ELR (cell line): ENCODE results near the gene IKBKG.
A peak's percentile ranks its signal among the peaks of the same experiment; 100 is the strongest.
"Not testable (repeated sequence)": the region's sequence is repeated elsewhere in the genome, so short reads cannot be mapped to it uniquely, and the experiment has no call there.

Experiments used
- DNase-seq: peaks from one replicate; pipeline ENCODE4 v3.0.0-alpha.2; 2015; ENCODE audit warnings: low read depth

IKBKG gene

GRCh38 chrX:154547245-154548027 is at the start of gene IKBKG:
Gene IKBKG, plus strand, starts transcription at chrX:154547620. Its CDS starts 4,383 bp downstream, at chrX:154552003.
- peak; percentile 91 for DNase-seq

DNA sequence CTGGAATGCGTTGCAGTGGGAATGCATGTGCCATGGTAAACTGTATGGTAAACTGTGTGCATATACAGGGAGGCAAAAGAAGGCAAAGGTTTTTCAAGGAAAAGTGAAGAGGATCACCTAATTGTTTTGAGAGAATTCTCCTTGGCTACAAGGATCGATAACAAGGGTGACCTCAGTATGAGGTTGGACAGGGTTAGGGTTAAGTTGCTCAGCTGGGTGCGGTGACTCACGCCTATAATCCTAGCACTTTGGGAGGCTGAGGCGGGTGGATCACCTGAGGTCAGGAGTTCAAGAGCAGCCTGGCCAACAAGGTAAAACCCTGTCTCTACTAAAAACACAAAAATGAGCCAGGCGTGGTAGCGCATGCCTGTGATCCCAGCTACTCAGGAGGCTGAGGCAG is 46.0 kb upstream of the IKBKG start:
- not testable (repeated sequence) for DNase-seq

- DNase-seq: no peak
Measured at GRCh38 chrX:154502098-154502497, 45.3 kb upstream of the IKBKG start.

- no peak for DNase-seq
Measured at GRCh38 chrX:154502989-154503388, 44.4 kb upstream of the IKBKG start.

DNA sequence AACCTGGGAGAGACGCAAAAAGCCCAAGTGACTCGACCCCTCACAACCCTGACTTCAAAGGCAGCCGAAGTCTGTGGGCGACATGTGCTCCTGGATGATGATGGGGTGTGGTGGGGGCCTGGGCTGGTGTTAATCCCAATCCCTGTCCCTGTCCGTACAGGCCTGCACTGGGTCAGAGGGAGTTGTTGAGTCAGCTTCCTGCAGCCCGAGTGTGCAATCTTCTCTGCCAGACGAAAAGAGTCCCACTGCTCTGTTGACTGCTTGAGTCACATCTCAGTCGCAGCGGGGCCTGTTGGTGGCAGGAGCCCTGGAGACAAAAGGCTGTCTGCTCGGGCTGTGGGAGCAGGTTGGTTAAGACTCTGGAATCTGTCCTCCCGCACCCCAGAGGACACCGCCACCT is 41.7 kb upstream of the IKBKG start:
- DNase-seq: peak; percentile 75

DNA sequence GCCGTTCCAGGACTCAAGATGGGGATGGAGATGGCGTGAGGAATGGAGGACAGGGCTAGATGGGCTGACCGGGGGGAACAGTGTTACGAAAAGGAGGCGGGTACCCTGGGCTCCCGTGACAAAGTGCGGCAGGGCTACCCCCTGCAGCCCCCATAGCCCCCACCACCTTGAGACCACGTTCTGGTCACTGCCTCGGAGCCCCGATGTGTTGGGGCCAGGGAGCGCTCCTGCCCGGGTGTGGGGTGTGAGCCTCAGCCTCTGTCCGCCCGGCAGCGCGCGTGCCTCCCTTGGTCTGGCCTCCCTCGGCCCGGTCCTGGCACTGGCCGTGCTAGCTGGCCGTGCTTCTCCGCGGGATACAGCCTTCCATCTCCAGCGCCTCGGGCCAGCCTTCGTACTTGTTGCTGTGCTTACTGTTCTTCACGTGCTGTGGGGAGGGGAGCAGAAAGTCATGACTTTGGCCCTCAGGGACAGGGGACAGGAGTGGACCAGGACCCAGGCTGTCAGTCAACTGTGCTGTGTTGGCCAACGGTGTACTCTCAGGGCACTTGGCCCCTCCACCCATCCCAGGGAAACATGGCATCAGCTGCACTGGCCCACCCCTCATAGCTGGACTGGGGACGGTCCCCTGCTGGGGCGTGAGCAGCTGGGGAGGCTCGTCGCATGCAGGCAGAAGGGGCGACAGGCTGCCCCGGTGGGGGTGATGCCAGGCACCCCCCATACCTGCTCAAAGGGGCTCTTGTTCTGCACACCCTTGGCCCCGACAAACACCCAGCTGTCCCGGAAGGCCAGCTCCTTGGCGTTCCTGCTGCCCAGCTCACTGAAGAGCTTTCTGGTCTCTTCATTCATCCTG is 40.7 kb upstream of the IKBKG start:
- DNase-seq: no peak

DNA sequence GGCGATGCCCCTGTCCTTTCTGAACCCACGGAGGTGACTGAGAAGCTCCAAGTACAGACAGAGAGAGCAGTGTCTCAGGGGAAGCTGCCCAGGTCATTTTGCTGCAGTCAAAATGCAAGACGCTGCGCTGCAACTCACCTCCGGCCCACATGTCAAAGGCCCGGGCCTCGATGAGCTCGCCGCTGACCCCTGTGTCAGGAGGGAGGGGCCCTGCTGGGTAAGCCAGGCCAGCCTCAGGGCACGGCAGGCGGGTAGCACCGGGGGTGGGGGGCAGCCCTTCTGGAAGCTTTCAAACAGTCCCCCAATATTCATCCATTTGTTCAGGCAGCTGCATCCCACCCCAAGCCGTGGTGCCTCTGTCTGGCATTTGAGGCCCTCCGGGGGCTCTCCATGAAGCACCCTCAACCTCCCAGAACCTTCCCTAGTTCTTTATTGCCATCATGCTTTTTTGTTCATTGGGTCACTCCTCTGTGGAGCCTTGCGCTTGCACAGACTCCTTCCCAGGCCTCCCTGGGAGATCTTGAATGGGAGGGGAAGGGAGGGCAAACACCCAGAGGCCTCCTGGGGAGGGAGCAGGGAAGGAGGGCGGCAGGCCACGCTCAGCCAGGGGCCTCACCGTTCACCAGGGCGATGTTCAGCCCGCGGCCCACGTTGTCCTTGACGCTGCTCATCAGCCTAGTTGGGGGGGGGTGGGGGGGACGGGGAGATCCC is 39.6 kb upstream of the IKBKG start:
- DNase-seq: no peak

DNA sequence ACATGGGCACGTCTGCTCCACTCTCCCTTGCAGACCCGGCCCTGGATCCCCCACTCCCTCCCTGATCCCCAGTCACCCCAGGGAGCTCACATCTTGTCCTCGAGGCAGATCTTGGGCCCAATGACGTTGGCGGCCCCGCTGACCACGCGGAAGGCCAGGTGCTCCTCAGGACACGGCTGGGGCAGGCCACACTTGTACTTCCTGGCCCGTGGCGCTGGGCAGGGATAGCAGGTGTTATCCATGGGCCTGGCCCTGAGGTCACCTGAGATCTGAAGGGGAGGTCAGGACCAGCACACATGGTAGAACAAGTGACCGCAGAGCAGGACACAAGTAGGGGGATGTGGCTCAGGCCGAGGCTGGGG is 39.1 kb upstream of the IKBKG start:
- DNase-seq: no peak

- DNase-seq: no peak
Measured at GRCh38 chrX:154509455-154509854, 38.0 kb upstream of the IKBKG start.

- no peak for DNase-seq
Measured at GRCh38 chrX:154511761-154512160, 35.7 kb upstream of the IKBKG start.

- no peak for DNase-seq
Measured at GRCh38 chrX:154512879-154513553, 34.4 kb upstream of the IKBKG start.

GRCh38 chrX:154513716-154514115 is 33.7 kb upstream of the IKBKG start:
- no peak for DNase-seq

DNA sequence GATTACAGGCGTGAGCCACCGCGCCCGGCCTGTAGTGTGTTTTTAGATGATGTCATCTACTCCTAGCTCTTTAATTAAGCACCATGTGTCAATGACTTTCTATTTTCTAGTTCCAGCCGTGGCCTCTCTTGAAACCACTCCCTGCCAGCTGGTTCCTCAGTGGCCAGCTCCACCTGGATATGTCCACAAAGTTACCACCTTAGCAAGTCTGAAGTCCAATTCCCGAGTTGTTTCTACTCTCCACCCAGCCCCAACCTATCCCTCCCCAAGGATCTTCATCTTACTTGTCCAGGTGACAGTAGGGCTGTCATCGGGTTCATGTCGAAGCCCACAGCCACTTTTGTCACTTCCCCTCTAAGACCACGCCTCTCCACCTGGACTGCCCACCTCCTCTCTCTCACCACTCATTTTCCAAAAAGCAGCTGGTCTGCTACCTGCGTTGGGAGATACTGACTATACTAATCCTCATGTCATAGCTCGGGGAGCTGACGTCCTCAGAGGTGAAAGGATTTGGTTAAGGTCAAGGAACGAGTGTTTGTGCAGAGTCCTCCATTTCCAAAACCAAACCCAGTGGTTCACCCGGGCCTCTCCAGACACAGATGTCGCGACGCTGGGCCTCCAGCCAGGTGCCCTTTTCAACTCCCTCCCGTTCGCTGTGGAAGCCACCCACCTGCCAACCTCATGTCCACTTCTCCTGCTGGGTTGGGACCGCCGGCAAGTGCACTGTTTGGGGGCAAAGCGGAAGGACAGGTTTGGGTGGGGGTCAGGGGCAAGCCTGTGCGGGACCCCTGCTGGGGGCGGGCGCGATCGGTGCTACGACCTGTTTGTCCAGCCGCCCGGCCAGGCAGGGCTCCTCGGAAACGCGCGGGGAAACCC is 32.1 kb upstream of the IKBKG start:
- DNase-seq: peak; percentile 22

GRCh38 chrX:154515966-154516655 is 31.3 kb upstream of the IKBKG start, which contains the start of gene FAM3A:
Gene FAM3A, minus strand, starts transcription at chrX:154516232. Its CDS starts 460 bp downstream, at chrX:154515772.
- DNase-seq: peak; percentile 86

- peak; percentile 31 for DNase-seq
Measured at GRCh38 chrX:154516656-154517100, 30.7 kb upstream of the IKBKG start.

DNA sequence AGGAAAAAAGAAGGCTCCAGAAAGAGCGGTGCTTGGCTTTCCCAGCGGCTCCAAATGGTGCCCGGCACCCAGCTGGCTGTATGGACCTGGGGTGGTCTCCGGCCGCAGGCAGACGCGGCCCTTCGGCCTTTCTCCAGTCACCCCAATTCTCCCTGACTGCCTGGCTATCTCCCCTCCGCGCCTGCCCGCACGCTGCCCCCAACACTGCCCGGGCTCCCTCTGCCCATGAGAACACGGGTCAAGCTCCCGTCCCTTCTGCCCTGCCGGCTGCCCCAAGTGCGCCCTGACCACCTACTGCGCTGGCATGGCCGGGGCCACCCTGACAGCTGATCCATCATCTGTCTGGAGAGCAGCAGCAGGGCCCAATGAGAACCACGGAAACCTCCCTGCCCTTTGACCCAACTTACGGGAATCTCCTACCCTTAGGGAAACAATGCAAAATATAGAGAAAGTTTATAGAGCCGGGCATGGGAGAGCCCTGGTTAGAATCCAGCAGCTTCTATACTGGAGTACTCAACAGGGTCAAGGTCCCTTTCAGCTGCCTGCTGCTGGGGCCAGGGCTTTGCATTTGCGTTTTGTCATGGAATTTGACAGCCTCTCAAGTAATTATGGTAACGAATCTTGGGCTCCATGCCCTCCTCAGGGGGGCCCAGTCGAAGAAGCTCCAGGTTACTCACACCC is 30.2 kb upstream of the IKBKG start:
- DNase-seq: no peak

GRCh38 chrX:154519389-154519788 is 28.0 kb upstream of the IKBKG start:
- no peak for DNase-seq

GRCh38 chrX:154525606-154526490 is 21.6 kb upstream of the IKBKG start:
- no peak for DNase-seq
